WTC11 (cell line): ENCODE measurements around the gene ZNF300.

Experiments used
- ATF2 ChIP-seq: sonication (generic); formaldehyde crosslinking; IDR thresholded peaks from 2 replicates; pipeline ENCODE4 v1.8.1; 2022; ENCODE audit warnings: low read depth, missing genetic modification reagents, borderline replicate concordance
- CTCF ChIP-seq: fragments of 200-600 bp; IDR thresholded peaks from 2 replicates; pipeline ENCODE4 v1.8.0; 2022; ENCODE audit warnings: antibody characterized with exemption
- E2F5 ChIP-seq: sonication (generic); formaldehyde crosslinking; IDR thresholded peaks from 2 replicates; pipeline ENCODE4 v1.8.1; 2022; ENCODE audit warnings: mild to moderate bottlenecking, moderate library complexity, missing genetic modification reagents
- FOXK1 ChIP-seq: sonication (generic); formaldehyde crosslinking; IDR thresholded peaks from 2 replicates; pipeline ENCODE4 v1.8.0; 2022; ENCODE audit warnings: mild to moderate bottlenecking, moderate library complexity, missing genetic modification reagents
- TEAD4 ChIP-seq: sonication (generic); formaldehyde crosslinking; IDR thresholded peaks from 2 replicates; pipeline ENCODE4 v1.8.0; 2022; ENCODE audit warnings: mild to moderate bottlenecking, missing genetic modification reagents
- ZNF121 ChIP-seq: sonication (generic); formaldehyde crosslinking; IDR thresholded peaks from 2 replicates; pipeline ENCODE4 v1.8.0; 2023; ENCODE audit warnings: missing genetic modification reagents

GRCh38 chr5:150946351-150946905 lies 41.6 kb upstream of the ZNF300 start:
- TF ChIP-seq TEAD4 (CRISPR knock-in tag): no peak
- TF ChIP-seq ATF2 (CRISPR knock-in tag): no peak
- TF ChIP-seq CTCF: no peak
- TF ChIP-seq FOXK1: no peak
- no peak for TF ChIP-seq E2F5 (CRISPR knock-in tag)
- TF ChIP-seq ZNF121: no peak
